Measurements from ENCODE around the gene MANSC4. TPM values are rescaled to one million over a fixed set of nuclear protein-coding genes. Genes with fewer than 3 reads are reported as not detected.

MANSC4 gene
- total RNA-seq, 1 donor from 2014 or later, result not detected

DNA sequence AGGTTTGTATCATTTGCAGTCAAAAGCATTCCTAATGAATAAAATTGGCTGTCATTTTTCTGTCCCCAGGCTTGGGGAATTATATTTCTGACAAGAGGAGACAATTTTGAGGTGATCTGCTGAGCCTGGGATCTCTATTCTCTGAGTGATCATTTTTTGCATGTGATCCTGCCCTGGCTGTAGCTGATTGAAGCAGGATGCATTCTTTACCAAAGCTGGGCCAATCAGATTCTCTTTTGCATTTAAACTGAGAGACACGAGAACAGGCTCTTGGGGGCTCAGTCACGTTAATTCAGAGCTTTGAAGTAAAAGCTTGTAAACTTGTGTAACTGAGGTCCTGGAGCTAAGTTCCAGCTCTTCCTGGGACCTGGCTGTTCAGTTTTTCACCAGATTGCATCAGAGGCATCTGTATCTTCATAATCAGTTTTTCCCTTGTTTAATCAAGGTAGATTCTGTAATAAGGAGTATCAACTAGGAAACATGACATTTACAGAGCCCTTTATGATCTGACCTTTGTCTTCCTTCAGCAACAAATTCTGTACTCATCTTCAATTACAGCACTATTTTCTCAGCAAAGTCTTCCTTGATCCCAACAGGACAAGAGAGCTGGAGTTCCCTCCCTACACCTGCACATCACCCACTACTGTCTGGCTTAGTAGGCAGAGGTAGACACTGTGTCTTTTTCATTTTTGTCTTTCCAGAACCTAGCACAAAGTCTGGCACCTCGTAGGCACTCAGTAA, 35.0 kb upstream of the MANSC4 start:
- ChIA-PET POLR2A (no interaction called here), CTCF (no interaction called here)
- no peak overlapping the region for H3K4me3 Mint-ChIP-seq
- H3K9me3 Mint-ChIP-seq, result no peaks in the 10 kb centered on the region
- H3K27me3 Mint-ChIP-seq, result no peaks in the 10 kb centered on the region
- no peaks in the 10 kb centered on the region for H3K36me3 Mint-ChIP-seq (ENCODE audit: low read depth)
- H3K4me1 Mint-ChIP-seq, result no peaks in the 10 kb centered on the region
- no peak for TF ChIP-seq CTCF (IDR thresholded peaks at IDR 0.05)
- intact Hi-C loops (cut with micrococcal nuclease), result no loop called here
- no peak for ATAC-seq (ENCODE audit: low read depth)
- no peak overlapping the region for H3K27ac Mint-ChIP-seq
- DNase-seq, result no peak

GRCh38 chr12:27814411-27814810, 34.4 kb upstream of the MANSC4 start:
- POLR2A ChIA-PET, result no interaction called here
- Mint-ChIP-seq H3K27ac (no peak overlapping the region), H3K9me3 (no peaks in the 10 kb centered on the region), H3K36me3 (ENCODE audit: low read depth) (no peaks in the 10 kb centered on the region), H3K27me3 (no peaks in the 10 kb centered on the region), H3K4me3 (no peak overlapping the region), H3K4me1 (no peaks in the 10 kb centered on the region)
- intact Hi-C loops (cut with micrococcal nuclease), result no loop called here
- no peak for DNase-seq
- ATAC-seq (ENCODE audit: low read depth), result no peak
- no peak for TF ChIP-seq CTCF (IDR thresholded peaks at IDR 0.05)
- CTCF ChIA-PET, result no interaction called here

DNA sequence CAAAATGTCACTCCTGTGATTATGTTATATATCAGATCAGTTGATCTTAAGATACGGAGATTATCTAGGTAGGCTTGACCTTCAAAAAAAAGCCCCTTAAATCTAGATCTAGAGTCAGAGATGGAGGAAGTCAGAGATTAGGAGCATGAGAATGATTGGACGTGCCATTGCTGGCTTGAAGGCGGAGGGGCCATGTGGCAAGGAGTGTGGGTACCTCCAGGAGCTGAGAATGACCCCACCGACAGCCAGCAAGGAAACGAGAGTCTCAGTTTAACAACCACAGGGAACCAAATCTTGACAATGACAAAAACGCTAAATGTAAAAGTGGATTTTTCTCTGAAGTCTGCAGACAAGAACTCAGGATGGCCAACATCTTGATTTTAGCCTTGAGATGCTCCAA, 32.5 kb upstream of the MANSC4 start:
- Mint-ChIP-seq H3K4me1 (no peaks in the 10 kb centered on the region), H3K36me3 (ENCODE audit: low read depth) (no peaks in the 10 kb centered on the region), H3K9me3 (no peaks in the 10 kb centered on the region), H3K27ac (no peak overlapping the region), H3K27me3 (no peaks in the 10 kb centered on the region), H3K4me3 (no peak overlapping the region)
- no peak for ATAC-seq (ENCODE audit: low read depth)
- intact Hi-C loops (cut with micrococcal nuclease), result no loop called here
- no peak for DNase-seq
- TF ChIP-seq CTCF (IDR thresholded peaks at IDR 0.05), result no peak
- POLR2A ChIA-PET, result no interaction called here
- CTCF ChIA-PET, result no interaction called here

DNA sequence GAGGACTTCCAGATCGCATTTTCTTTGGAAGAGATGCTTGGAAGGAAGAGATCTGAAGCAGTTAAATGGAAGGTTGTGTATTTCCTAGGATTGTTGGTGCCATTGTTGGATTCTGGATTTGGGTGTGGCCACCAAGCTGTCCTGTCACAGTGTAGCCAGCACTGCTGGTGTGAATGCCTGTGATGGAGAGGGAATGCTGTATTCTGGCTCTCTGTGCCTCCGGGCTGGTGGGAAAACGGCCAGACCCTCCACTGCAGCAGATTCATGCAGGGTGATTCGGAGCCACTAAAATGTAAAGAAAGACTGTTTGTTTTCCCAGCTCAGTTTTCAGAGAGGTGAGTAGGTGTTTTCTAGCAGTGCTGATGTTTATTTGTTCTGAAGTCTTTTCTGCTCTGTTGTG, 30.7 kb upstream of the MANSC4 start:
- Mint-ChIP-seq H3K36me3 (ENCODE audit: low read depth) (no peaks in the 10 kb centered on the region), H3K9me3 (no peaks in the 10 kb centered on the region), H3K27me3 (no peaks in the 10 kb centered on the region), H3K27ac (no peak overlapping the region), H3K4me1 (no peaks in the 10 kb centered on the region), H3K4me3 (no peak overlapping the region)
- ChIA-PET CTCF (interaction anchor here (1.9 kb wide), 1 partner anchor 11 kb away, joined by 7 read pairs; no protein-coding TSS in a partner anchor), POLR2A (no interaction called here)
- intact Hi-C loops (cut with micrococcal nuclease), result no loop called here
- DNase-seq (no peak), ATAC-seq (ENCODE audit: low read depth) (no peak)
- no peak for TF ChIP-seq CTCF (IDR thresholded peaks at IDR 0.05)

DNA sequence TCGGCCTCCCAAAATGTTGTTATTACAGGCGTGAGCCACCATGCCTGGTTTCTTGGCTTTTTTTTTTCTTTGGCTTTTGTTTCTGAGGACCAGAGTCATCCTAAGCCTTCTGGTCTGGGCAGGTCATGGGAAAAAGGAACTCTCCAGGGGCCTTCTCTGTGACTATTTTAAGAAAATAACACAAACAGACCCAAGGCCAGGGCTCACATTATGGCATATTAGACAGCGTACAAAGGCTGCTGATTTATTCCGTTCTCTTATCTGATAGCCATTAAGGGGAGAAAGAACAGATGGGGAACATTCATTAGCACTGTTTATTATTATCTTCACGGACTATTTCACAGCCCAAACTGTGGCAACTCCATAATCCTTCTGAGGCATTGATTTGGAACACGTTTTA, 28.8 kb upstream of the MANSC4 start:
- Mint-ChIP-seq H3K4me1 (no peaks in the 10 kb centered on the region), H3K27ac (no peak overlapping the region), H3K36me3 (ENCODE audit: low read depth) (no peaks in the 10 kb centered on the region), H3K4me3 (no peak overlapping the region), H3K27me3 (no peaks in the 10 kb centered on the region), H3K9me3 (no peaks in the 10 kb centered on the region)
- no peak for DNase-seq
- POLR2A ChIA-PET, result no interaction called here
- CTCF ChIA-PET, result no interaction called here
- no peak for ATAC-seq (ENCODE audit: low read depth)
- intact Hi-C loops (cut with micrococcal nuclease), result loop anchor here (5.0 kb wide), 1 partner anchor 133 kb away; no protein-coding TSS in a partner anchor
- no peak for TF ChIP-seq CTCF (IDR thresholded peaks at IDR 0.05)

Measured in activated B cell treated with CpG ODN at 0.5 μM for 24 hours (primary cell).